ENCODE measurements around the gene B3GALT6.

B3GALT6 gene

GRCh38 chr1:1250786-1251284 is 18.8 kb downstream of the B3GALT6 start:
- Histone ChIP-seq H3K4me3 (ENCODE audit: severe bottlenecking) (no peak overlapping the region), H3K27ac (ENCODE audit: poor library complexity, severe bottlenecking) (peak overlapping the region; percentile 44), H3K36me3 (ENCODE audit: low read depth) (peaks cover 30% of the 10 kb centered on the region), H3K27me3 (ENCODE audit: insufficient read depth, poor library complexity, severe bottlenecking) (no peaks in the 10 kb centered on the region), H3K9me3 (ENCODE audit: severe bottlenecking) (no peaks in the 10 kb centered on the region), H3K4me1 (ENCODE audit: insufficient read depth, poor library complexity, severe bottlenecking) (peaks cover 10% of the 10 kb centered on the region)
- peak; percentile 93 for ATAC-seq (ENCODE audit: low read depth)
- TF ChIP-seq, protein P1, sequence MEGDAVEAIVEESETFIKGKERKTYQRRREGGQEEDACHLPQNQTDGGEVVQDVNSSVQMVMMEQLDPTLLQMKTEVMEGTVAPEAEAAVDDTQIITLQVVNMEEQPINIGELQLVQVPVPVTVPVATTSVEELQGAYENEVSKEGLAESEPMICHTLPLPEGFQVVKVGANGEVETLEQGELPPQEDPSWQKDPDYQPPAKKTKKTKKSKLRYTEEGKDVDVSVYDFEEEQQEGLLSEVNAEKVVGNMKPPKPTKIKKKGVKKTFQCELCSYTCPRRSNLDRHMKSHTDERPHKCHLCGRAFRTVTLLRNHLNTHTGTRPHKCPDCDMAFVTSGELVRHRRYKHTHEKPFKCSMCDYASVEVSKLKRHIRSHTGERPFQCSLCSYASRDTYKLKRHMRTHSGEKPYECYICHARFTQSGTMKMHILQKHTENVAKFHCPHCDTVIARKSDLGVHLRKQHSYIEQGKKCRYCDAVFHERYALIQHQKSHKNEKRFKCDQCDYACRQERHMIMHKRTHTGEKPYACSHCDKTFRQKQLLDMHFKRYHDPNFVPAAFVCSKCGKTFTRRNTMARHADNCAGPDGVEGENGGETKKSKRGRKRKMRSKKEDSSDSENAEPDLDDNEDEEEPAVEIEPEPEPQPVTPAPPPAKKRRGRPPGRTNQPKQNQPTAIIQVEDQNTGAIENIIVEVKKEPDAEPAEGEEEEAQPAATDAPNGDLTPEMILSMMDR (IDR thresholded peaks at IDR 0.05; ENCODE audit: poor library complexity, severe bottlenecking), result no peak
- DNase-seq (ENCODE audit: low spot score), result no peak

- ATAC-seq (ENCODE audit: low read depth) (no peak), DNase-seq (ENCODE audit: low spot score) (no peak)
- H3K27ac ChIP-seq (ENCODE audit: poor library complexity, severe bottlenecking), result no peak overlapping the region
- peaks cover 10% of the 10 kb centered on the region for H3K4me1 ChIP-seq (ENCODE audit: insufficient read depth, poor library complexity, severe bottlenecking)
- TF ChIP-seq, protein P1 (IDR thresholded peaks at IDR 0.05; ENCODE audit: poor library complexity, severe bottlenecking), result no peak
- no peaks in the 10 kb centered on the region for H3K9me3 ChIP-seq (ENCODE audit: severe bottlenecking)
- H3K27me3 ChIP-seq (ENCODE audit: insufficient read depth, poor library complexity, severe bottlenecking), result no peaks in the 10 kb centered on the region
- peaks cover 41% of the 10 kb centered on the region for H3K36me3 ChIP-seq (ENCODE audit: low read depth)
- H3K4me3 ChIP-seq (ENCODE audit: severe bottlenecking), result no peak overlapping the region
Observed at GRCh38 chr1:1253314-1253713, 21.3 kb downstream of the B3GALT6 start.

GRCh38 chr1:1253972-1254666 is 22.1 kb downstream of the B3GALT6 start:
- peaks cover 10% of the 10 kb centered on the region for H3K4me1 ChIP-seq (ENCODE audit: insufficient read depth, poor library complexity, severe bottlenecking)
- TF ChIP-seq, protein P1 (IDR thresholded peaks at IDR 0.05; ENCODE audit: poor library complexity, severe bottlenecking), result no peak
- no peaks in the 10 kb centered on the region for H3K27me3 ChIP-seq (ENCODE audit: insufficient read depth, poor library complexity, severe bottlenecking)
- peaks cover 42% of the 10 kb centered on the region for H3K36me3 ChIP-seq (ENCODE audit: low read depth)
- H3K9me3 ChIP-seq (ENCODE audit: severe bottlenecking), result no peaks in the 10 kb centered on the region
- H3K27ac ChIP-seq (ENCODE audit: poor library complexity, severe bottlenecking), result no peak overlapping the region
- H3K4me3 ChIP-seq (ENCODE audit: severe bottlenecking), result no peak overlapping the region
- DNase-seq (ENCODE audit: low spot score) (peak; percentile 65), ATAC-seq (ENCODE audit: low read depth) (no peak)

DNA sequence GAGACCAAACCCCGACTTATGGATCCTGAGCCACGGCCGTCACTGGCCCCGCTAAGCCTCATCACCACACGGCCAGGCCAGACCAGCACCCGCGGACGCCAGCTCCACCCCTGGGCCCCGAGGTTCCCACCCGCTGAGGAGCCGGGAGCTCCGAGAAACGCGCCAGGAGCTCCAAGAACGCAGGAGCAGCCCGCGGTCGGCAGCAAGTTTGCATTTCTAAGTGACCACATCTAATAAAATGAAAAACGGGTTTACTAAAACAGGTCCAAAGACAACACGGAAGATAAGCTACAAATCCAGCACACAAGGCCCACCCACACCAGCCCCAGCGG is 22.6 kb downstream of the B3GALT6 start:
- H3K4me1 ChIP-seq (ENCODE audit: insufficient read depth, poor library complexity, severe bottlenecking), result peaks cover 10% of the 10 kb centered on the region
- no peak for ATAC-seq (ENCODE audit: low read depth)
- no peaks in the 10 kb centered on the region for H3K27me3 ChIP-seq (ENCODE audit: insufficient read depth, poor library complexity, severe bottlenecking)
- DNase-seq (ENCODE audit: low spot score), result no peak
- H3K27ac ChIP-seq (ENCODE audit: poor library complexity, severe bottlenecking), result no peak overlapping the region
- no peaks in the 10 kb centered on the region for H3K9me3 ChIP-seq (ENCODE audit: severe bottlenecking)
- H3K36me3 ChIP-seq (ENCODE audit: low read depth), result peaks cover 45% of the 10 kb centered on the region
- TF ChIP-seq, protein P1 (IDR thresholded peaks at IDR 0.05; ENCODE audit: poor library complexity, severe bottlenecking), result no peak
- H3K4me3 ChIP-seq (ENCODE audit: severe bottlenecking), result no peak overlapping the region

DNA sequence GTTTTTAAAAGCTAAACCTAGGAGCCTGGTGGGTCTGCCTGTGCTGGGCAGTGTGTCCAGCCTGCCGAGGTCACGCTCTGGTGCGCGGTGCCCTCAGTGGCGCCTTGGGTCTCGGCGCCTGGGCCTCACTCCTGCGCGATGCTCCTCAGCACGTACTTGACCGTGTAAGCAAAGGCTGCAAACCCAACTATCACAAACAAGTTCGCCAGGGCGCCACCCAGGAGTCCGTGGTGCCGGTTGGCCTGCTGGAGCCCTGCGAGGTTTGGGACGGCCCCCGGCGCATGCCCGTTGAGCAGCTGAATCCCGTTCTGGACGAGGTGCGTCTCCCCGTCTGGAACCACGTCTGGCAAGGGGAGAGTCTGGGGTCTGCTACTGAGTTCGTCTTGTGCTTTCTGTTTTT is 23.0 kb downstream of the B3GALT6 start:
- Histone ChIP-seq H3K27ac (ENCODE audit: poor library complexity, severe bottlenecking) (no peak overlapping the region), H3K4me1 (ENCODE audit: insufficient read depth, poor library complexity, severe bottlenecking) (peaks cover 10% of the 10 kb centered on the region), H3K4me3 (ENCODE audit: severe bottlenecking) (no peak overlapping the region), H3K27me3 (ENCODE audit: insufficient read depth, poor library complexity, severe bottlenecking) (no peaks in the 10 kb centered on the region), H3K9me3 (ENCODE audit: severe bottlenecking) (no peaks in the 10 kb centered on the region), H3K36me3 (ENCODE audit: low read depth) (peaks cover 50% of the 10 kb centered on the region)
- TF ChIP-seq, protein P1 (IDR thresholded peaks at IDR 0.05; ENCODE audit: poor library complexity, severe bottlenecking), result no peak
- DNase-seq (ENCODE audit: low spot score) (peak; percentile 70), ATAC-seq (ENCODE audit: low read depth) (no peak)

Measured in RWPE2 (cell line).